RPMI8226 (cell line): ENCODE measurements around the gene RAB41.
A peak's percentile ranks its signal among the peaks of the same experiment; 100 is the strongest.
"Not testable (repeated sequence)": the region's sequence is repeated elsewhere in the genome, so short reads cannot be mapped to it uniquely, and the experiment has no call there.

ENCODE experiments used
- DNase-seq: peaks from one replicate; pipeline ENCODE4 v3.0.0-alpha.2; 2015

The RAB41 gene

GRCh38 chrX:70281951-70282350 is at the start of gene RAB41:
TSS of gene RAB41 (plus strand) at chrX:70282172. CDS start at chrX:70282218, 46 bp downstream.
- DNase-seq = no peak

- no peak for DNase-seq
Observed at GRCh38 chrX:70234355-70234754, 47.6 kb upstream of the RAB41 start, which contains the start of gene AWAT1. TSS of gene AWAT1 (plus strand) at chrX:70234655. CDS start at chrX:70234696, 41 bp downstream.

GRCh38 chrX:70240751-70241150 is 41.2 kb upstream of the RAB41 start:
- no peak for DNase-seq

- DNase-seq = no peak
Observed at GRCh38 chrX:70241501-70241900, 40.5 kb upstream of the RAB41 start.

- not testable (repeated sequence) for DNase-seq
Observed at GRCh38 chrX:70243601-70244000, 38.4 kb upstream of the RAB41 start.

- DNase-seq = no peak
Observed at GRCh38 chrX:70244881-70245280, 37.1 kb upstream of the RAB41 start.

- no peak for DNase-seq
Observed at GRCh38 chrX:70247252-70247651, 34.7 kb upstream of the RAB41 start.

GRCh38 chrX:70252491-70252890 is 29.5 kb upstream of the RAB41 start:
- no peak for DNase-seq

- no peak for DNase-seq
Observed at GRCh38 chrX:70253377-70254062, 28.5 kb upstream of the RAB41 start.

GRCh38 chrX:70254063-70254400 is 27.9 kb upstream of the RAB41 start:
- no peak for DNase-seq

- DNase-seq = no peak
Observed at GRCh38 chrX:70254909-70255308, 27.1 kb upstream of the RAB41 start.

GRCh38 chrX:70255452-70255851 is 26.5 kb upstream of the RAB41 start:
- no peak for DNase-seq

- DNase-seq = no peak
Observed at GRCh38 chrX:70257423-70258288, 24.3 kb upstream of the RAB41 start.

GRCh38 chrX:70260104-70260503 is 21.9 kb upstream of the RAB41 start, which contains the start of gene P2RY4:
TSS of gene P2RY4 (minus strand) at chrX:70260204. CDS start at chrX:70259624, 580 bp downstream.
- DNase-seq = no peak

- peak; percentile 70 for DNase-seq
Observed at GRCh38 chrX:70262952-70263567, 18.9 kb upstream of the RAB41 start.

- no peak for DNase-seq
Observed at GRCh38 chrX:70264784-70265183, 17.2 kb upstream of the RAB41 start.

GRCh38 chrX:70268034-70268433 is 13.9 kb upstream of the RAB41 start, which contains the start of gene ARR3:
TSS of gene ARR3 (plus strand) at chrX:70268334. CDS start at chrX:70269386, 1,052 bp downstream.
- DNase-seq = no peak

GRCh38 chrX:70274029-70274428 is 7.9 kb upstream of the RAB41 start:
- DNase-seq = not testable (repeated sequence)

GRCh38 chrX:70279081-70279480 is 2.9 kb upstream of the RAB41 start:
- DNase-seq = no peak

GRCh38 chrX:70280573-70280972 is 1.4 kb upstream of the RAB41 start:
- no peak for DNase-seq

GRCh38 chrX:70289168-70289792 is 7.3 kb downstream of the RAB41 start:
- no peak for DNase-seq

- peak; percentile 91 for DNase-seq
Observed at GRCh38 chrX:70289793-70290770, 8.1 kb downstream of the RAB41 start, which contains the start of the genes KIF4A and PDZD11. TSS of gene KIF4A (plus strand) at chrX:70290104. CDS start at chrX:70290459, 355 bp downstream. TSS of gene PDZD11 (minus strand) at chrX:70289927. CDS start at chrX:70289341, 586 bp downstream.
